A549 (cell line): Measurements from ENCODE around the gene KRT35.

ENCODE experiments used
- TF ChIP-seq, protein P1 (sequence below): fragments of >200 bp; sonication (Bioruptor Twin); formaldehyde crosslinking; IDR thresholded peaks from 3 replicates; pipeline ENCODE4 v1.5.1; 2016
- TF ChIP-seq, protein P2 (sequence below): fragments of 200-600 bp; sonication (generic); IDR thresholded peaks from 2 replicates; pipeline ENCODE4 v1.6.1; 2016; ENCODE audit warnings: antibody characterized with exemption, mild to moderate bottlenecking, moderate library complexity

- TF ChIP-seq, protein P1, sequence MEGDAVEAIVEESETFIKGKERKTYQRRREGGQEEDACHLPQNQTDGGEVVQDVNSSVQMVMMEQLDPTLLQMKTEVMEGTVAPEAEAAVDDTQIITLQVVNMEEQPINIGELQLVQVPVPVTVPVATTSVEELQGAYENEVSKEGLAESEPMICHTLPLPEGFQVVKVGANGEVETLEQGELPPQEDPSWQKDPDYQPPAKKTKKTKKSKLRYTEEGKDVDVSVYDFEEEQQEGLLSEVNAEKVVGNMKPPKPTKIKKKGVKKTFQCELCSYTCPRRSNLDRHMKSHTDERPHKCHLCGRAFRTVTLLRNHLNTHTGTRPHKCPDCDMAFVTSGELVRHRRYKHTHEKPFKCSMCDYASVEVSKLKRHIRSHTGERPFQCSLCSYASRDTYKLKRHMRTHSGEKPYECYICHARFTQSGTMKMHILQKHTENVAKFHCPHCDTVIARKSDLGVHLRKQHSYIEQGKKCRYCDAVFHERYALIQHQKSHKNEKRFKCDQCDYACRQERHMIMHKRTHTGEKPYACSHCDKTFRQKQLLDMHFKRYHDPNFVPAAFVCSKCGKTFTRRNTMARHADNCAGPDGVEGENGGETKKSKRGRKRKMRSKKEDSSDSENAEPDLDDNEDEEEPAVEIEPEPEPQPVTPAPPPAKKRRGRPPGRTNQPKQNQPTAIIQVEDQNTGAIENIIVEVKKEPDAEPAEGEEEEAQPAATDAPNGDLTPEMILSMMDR = no peak
- TF ChIP-seq, protein P2, sequence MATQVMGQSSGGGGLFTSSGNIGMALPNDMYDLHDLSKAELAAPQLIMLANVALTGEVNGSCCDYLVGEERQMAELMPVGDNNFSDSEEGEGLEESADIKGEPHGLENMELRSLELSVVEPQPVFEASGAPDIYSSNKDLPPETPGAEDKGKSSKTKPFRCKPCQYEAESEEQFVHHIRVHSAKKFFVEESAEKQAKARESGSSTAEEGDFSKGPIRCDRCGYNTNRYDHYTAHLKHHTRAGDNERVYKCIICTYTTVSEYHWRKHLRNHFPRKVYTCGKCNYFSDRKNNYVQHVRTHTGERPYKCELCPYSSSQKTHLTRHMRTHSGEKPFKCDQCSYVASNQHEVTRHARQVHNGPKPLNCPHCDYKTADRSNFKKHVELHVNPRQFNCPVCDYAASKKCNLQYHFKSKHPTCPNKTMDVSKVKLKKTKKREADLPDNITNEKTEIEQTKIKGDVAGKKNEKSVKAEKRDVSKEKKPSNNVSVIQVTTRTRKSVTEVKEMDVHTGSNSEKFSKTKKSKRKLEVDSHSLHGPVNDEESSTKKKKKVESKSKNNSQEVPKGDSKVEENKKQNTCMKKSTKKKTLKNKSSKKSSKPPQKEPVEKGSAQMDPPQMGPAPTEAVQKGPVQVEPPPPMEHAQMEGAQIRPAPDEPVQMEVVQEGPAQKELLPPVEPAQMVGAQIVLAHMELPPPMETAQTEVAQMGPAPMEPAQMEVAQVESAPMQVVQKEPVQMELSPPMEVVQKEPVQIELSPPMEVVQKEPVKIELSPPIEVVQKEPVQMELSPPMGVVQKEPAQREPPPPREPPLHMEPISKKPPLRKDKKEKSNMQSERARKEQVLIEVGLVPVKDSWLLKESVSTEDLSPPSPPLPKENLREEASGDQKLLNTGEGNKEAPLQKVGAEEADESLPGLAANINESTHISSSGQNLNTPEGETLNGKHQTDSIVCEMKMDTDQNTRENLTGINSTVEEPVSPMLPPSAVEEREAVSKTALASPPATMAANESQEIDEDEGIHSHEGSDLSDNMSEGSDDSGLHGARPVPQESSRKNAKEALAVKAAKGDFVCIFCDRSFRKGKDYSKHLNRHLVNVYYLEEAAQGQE = no peak
Measured at GRCh38 chr17:41504246-41504977, 23.5 kb upstream of the KRT35 start.
